NCI-H226 (cell line): Measurements from ENCODE around the gene MAPK8.
A peak's percentile ranks its signal among the peaks of the same experiment; 100 is the strongest.

Source experiments
- DNase-seq: peaks from one replicate; pipeline ENCODE4 v3.0.0-alpha.2; 2015

MAPK8 gene

GRCh38 chr10:48389272-48389671, 82.8 kb downstream of the MAPK8 start:
- DNase-seq = no peak

- DNase-seq = no peak
Measured at GRCh38 chr10:48389846-48390557, 83.5 kb downstream of the MAPK8 start.

GRCh38 chr10:48390558-48390871, 84.0 kb downstream of the MAPK8 start:
- no peak for DNase-seq

GRCh38 chr10:48390933-48391845, 84.7 kb downstream of the MAPK8 start:
- peak; percentile 58 for DNase-seq

- DNase-seq = no peak
Measured at GRCh38 chr10:48391994-48392393, 85.5 kb downstream of the MAPK8 start.

- no peak for DNase-seq
Measured at GRCh38 chr10:48398261-48398660, 91.8 kb downstream of the MAPK8 start.

- DNase-seq = no peak
Measured at GRCh38 chr10:48399056-48399541, 92.6 kb downstream of the MAPK8 start.

- DNase-seq = no peak
Measured at GRCh38 chr10:48399551-48399950, 93.1 kb downstream of the MAPK8 start.

GRCh38 chr10:48400129-48400849, 93.8 kb downstream of the MAPK8 start:
- DNase-seq = peak; percentile 19

- DNase-seq = no peak
Measured at GRCh38 chr10:48400850-48401220, 94.4 kb downstream of the MAPK8 start.

- DNase-seq = no peak
Measured at GRCh38 chr10:48404646-48405045, 98.2 kb downstream of the MAPK8 start.

GRCh38 chr10:48406204-48406603, 99.7 kb downstream of the MAPK8 start:
- DNase-seq = peak; percentile 56

GRCh38 chr10:48406658-48407057, 100.2 kb downstream of the MAPK8 start:
- DNase-seq = no peak

GRCh38 chr10:48410503-48410902, 104.0 kb downstream of the MAPK8 start:
- no peak for DNase-seq

- DNase-seq = no peak
Measured at GRCh38 chr10:48411510-48411909, 105.0 kb downstream of the MAPK8 start.

GRCh38 chr10:48412081-48412480, 105.6 kb downstream of the MAPK8 start:
- no peak for DNase-seq

- DNase-seq = no peak
Measured at GRCh38 chr10:48412933-48413332, 106.5 kb downstream of the MAPK8 start.

- DNase-seq = no peak
Measured at GRCh38 chr10:48414160-48414559, 107.7 kb downstream of the MAPK8 start.

- DNase-seq = no peak
Measured at GRCh38 chr10:48414778-48415177, 108.3 kb downstream of the MAPK8 start.

- DNase-seq = no peak
Measured at GRCh38 chr10:48416584-48417232, 110.2 kb downstream of the MAPK8 start.

GRCh38 chr10:48417374-48417773, 110.9 kb downstream of the MAPK8 start:
- no peak for DNase-seq

- no peak for DNase-seq
Measured at GRCh38 chr10:48418189-48418788, 111.8 kb downstream of the MAPK8 start.

GRCh38 chr10:48419714-48420113, 113.2 kb downstream of the MAPK8 start:
- no peak for DNase-seq
